Activated CD4-positive, alpha-beta T cell treated with anti-CD3 and anti-CD28 coated beads, Interleukin-2, amount 50 U/mL, for 48 hours (primary cell): ENCODE measurements around the gene KLHL21.
"Not testable (repeated sequence)": the region's sequence is repeated elsewhere in the genome, so short reads cannot be mapped to it uniquely, and the experiment has no call there.

Source experiments
- DNase-seq, 2 experiments: peaks; one replicate each; pipeline ENCODE4 v3.0.0-alpha.2; 2020

KLHL21 gene

GRCh38 chr1:6624710-6625583 lies 22.3 kb upstream of the KLHL21 start, which contains the start of gene THAP3:
Gene THAP3 (plus strand): TSS chr1:6624868. CDS start chr1:6625219, 351 bp downstream.
- DNase-seq, result peak; percentile 90

GRCh38 chr1:6623269-6623965 lies 20.7 kb upstream of the KLHL21 start:
- no peak for DNase-seq

- no peak for DNase-seq
Measured at GRCh38 chr1:6622396-6623152, 19.9 kb upstream of the KLHL21 start.

- no peak for DNase-seq
Measured at GRCh38 chr1:6621429-6622391, 19.0 kb upstream of the KLHL21 start.

GRCh38 chr1:6619045-6619444 lies 16.4 kb upstream of the KLHL21 start:
- no peak for DNase-seq

GRCh38 chr1:6614929-6615785 lies 12.5 kb upstream of the KLHL21 start:
- no peak for DNase-seq

- peak; percentile 61 to 65 for DNase-seq
Measured at GRCh38 chr1:6614019-6614928, 11.6 kb upstream of the KLHL21 start.

GRCh38 chr1:6613361-6614018 lies 10.8 kb upstream of the KLHL21 start, which contains the start of gene PHF13:
Gene PHF13 (plus strand): TSS chr1:6613731. CDS start chr1:6614067, 336 bp downstream.
- peak; percentile 100 for DNase-seq

GRCh38 chr1:6612641-6613360 lies 10.1 kb upstream of the KLHL21 start:
- no peak for DNase-seq

- peak; percentile 35 to 46 for DNase-seq
Measured at GRCh38 chr1:6603915-6604558, 1.4 kb upstream of the KLHL21 start.

- DNase-seq, result peak; percentile 58 to 63
Measured at GRCh38 chr1:6603238-6603914, 707 bp upstream of the KLHL21 start.

GRCh38 chr1:6601923-6602668 lies 573 bp downstream of the KLHL21 start:
- DNase-seq, result peak; percentile 36 to 40

- DNase-seq, result peak; percentile 85 to 89
Measured at GRCh38 chr1:6601049-6601922, 1.4 kb downstream of the KLHL21 start.

GRCh38 chr1:6600410-6601048 lies 2.1 kb downstream of the KLHL21 start:
- DNase-seq, result no peak

- DNase-seq, result not testable (repeated sequence)
Measured at GRCh38 chr1:6599991-6600390, 2.7 kb downstream of the KLHL21 start.
